Psoas muscle (tissue), 8 donors: ENCODE measurements around the gene RXFP1. TPM values are rescaled to one million over a fixed set of nuclear protein-coding genes. Genes with fewer than 3 reads are reported as not detected.

Experiments used
- ATAC-seq, 4 donors: fragments of 200-7000 bp; cut with Tn5 transposase; one replicate each; pipeline ENCODE4 v1.9.1; 2020; ENCODE audit warnings: moderate library complexity in 3 of 4, mild to moderate bottlenecking in 2 of 4
- DNase-seq, 2 donors: peaks; one replicate each; pipeline ENCODE4 v3.0.0-alpha.2; 2020
- H3K27ac ChIP-seq: fragments of 200-600 bp; one replicate; pipeline ENCODE4 v1.8.0; 2022
- H3K27me3 ChIP-seq, 3 donors: fragments of 200-600 bp in 1 of 3; one replicate each; pipeline versions ENCODE4 v1.6.1 to v1.8.0; 2013 to 2022; ENCODE audit warnings: low read length in 2 of 3, mild to moderate bottlenecking in 2 of 3, moderate library complexity in 1 of 3; ENCODE audit not compliant: insufficient read depth in 3 of 3
- H3K36me3 ChIP-seq, 2 donors: fragments of 200-600 bp in 1 of 2; one replicate each; pipeline versions ENCODE4 v1.6.1 to v1.8.0; 2013 to 2022; ENCODE audit warnings: low read depth in 1 of 2, mild to moderate bottlenecking in 1 of 2, moderate library complexity in 1 of 2; ENCODE audit not compliant: insufficient read depth in 1 of 2
- H3K4me1 ChIP-seq: fragments of 200-600 bp; one replicate; pipeline ENCODE4 v1.8.0; 2022
- H3K4me3 ChIP-seq: fragments of 200-600 bp; one replicate; pipeline ENCODE4 v1.8.0; 2022; ENCODE audit warnings: mild to moderate bottlenecking
- H3K9me3 ChIP-seq: fragments of 200-600 bp; one replicate; pipeline ENCODE4 v1.8.0; 2022
- WGBS, 3 donors: extraction: QIAGEN DNeasy Blood & Tissue Kit; methylation state at CpG; one replicate each; pipeline versions ENCODE4 v1.1.6 to v1.1.7; 2013; 5-methylcytosine and 5-hydroxymethylcytosine counted together
- intact Hi-C, 2 donors: fragments of 100-400 bp; cut with DNase I; formaldehyde crosslinking; loops; one replicate each; pipeline versions ENCODE4 v1.11.0 to v1.14.2; 2022
- polyA plus RNA-seq, 3 donors: library from polyadenylated mRNA; stranded (reverse); fragments of 200-250 nt; gene quantifications; one replicate each; pipeline ENCODE4 v1.2.3, GENCODE V29; 2013
- total RNA-seq, 4 donors: library from RNA; stranded (reverse); fragmentation: NEBNext Ultra II Directional in 2 of 4; extraction: Animal tissue kit (Norgen Biotek cat#: 25700) in 2 of 4; gene quantifications; one replicate each; pipeline versions ENCODE4 v1.2.1 to v1.2.4, GENCODE V29; 2021 to 2023
- TF ChIP-seq, protein P1 (sequence below): fragments of 200-600 bp; IDR thresholded peaks from one replicate; pipeline ENCODE4 v1.8.0; 2022; ENCODE audit warnings: antibody characterized with exemption
- donor health status: healthy with polysubstance abuse.
- donor health status: DM: no; HTN: no; CAD: no; lungs with moderate emphysema.
- donor health status: Bipolar disorder and iron deficiency.
- donor health status: healthy.
- donor health status: DM: yes; HTN: yes; CAD: no.
- donor health status: DM: no; HTN: no; CAD: no.
- donor health status: DM: no; HTN: no; CAD: no.
- donor health status: DM: yes; HTN: yes; CAD: no.

RXFP1 gene
- total and polyA plus RNA-seq, 7 donors: 0.01 TPM; not detected in 6

DNA sequence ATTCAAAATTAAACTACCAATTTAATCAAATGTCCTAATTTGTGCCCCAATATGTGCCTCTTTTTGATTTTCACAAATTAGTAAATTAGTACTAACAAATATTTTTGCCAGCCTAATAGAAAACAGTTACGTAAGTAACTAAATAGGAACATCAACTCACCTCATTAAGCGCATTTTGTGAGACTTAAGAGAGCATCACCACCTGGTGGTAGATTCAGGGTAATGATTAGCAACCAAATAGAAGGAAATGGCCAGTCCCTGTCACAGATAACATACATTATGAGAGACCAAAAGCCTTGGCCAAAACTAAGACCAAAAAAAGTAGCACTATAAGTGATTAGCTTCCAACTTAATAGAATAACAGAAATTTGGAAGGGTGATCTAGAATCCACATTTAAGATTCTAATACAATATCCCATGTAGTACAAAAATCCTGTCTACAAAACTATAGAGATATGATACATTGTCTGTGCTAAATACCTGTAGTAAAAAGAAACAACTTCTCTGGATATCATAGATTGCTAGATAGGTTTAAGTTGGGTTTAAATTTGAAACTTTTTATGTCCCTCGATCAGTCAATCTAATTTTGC lies 103.3 kb downstream of the RXFP1 start:
- Histone ChIP-seq H3K4me3 (peak overlapping the region; percentile 15), H3K9me3 (no peaks in the 10 kb centered on the region), H3K36me3 (no peaks in the 10 kb centered on the region), H3K4me1 (peaks cover 20% of the 10 kb centered on the region), H3K27me3 (no peaks in the 10 kb centered on the region), H3K27ac (peak overlapping the region; percentile 75)
- WGBS, 3 donors: 17 to 35% (median 24%) methylated on average over 3 of the region's 3 CpGs
- peak; percentile 81 to 93 (median 84) for ATAC-seq
- DNase-seq: no peak
- intact Hi-C loops: loop anchor here (2.0 to 10.0 kb wide), 3 partner anchors 130 to 373 kb away; no protein-coding TSS in a partner anchor
- TF ChIP-seq, protein P1, sequence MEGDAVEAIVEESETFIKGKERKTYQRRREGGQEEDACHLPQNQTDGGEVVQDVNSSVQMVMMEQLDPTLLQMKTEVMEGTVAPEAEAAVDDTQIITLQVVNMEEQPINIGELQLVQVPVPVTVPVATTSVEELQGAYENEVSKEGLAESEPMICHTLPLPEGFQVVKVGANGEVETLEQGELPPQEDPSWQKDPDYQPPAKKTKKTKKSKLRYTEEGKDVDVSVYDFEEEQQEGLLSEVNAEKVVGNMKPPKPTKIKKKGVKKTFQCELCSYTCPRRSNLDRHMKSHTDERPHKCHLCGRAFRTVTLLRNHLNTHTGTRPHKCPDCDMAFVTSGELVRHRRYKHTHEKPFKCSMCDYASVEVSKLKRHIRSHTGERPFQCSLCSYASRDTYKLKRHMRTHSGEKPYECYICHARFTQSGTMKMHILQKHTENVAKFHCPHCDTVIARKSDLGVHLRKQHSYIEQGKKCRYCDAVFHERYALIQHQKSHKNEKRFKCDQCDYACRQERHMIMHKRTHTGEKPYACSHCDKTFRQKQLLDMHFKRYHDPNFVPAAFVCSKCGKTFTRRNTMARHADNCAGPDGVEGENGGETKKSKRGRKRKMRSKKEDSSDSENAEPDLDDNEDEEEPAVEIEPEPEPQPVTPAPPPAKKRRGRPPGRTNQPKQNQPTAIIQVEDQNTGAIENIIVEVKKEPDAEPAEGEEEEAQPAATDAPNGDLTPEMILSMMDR: peak; percentile 76

DNA sequence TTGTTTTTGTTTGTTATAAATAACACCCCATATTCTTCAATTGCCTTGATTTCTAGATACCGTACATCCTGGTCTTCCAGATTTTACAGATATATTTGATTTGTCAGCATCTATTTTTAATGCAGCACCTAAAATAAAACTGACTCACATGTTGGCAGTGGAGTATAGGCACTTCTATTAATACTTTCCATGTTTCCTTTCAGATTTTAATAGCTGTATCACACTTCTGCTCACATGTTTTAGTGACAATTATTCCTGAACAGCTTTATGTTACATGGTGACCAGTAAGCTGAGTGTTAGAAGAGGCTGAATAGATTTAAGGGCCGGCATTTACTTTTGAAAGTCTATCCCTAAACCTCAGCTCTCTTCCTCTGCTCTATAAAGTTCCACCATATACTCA lies 103.9 kb downstream of the RXFP1 start:
- no peaks in the 10 kb centered on the region for H3K27me3 ChIP-seq
- DNase-seq (no peak), ATAC-seq (peak; percentile 89 to 99 (median 92))
- no peaks in the 10 kb centered on the region for H3K36me3 ChIP-seq
- H3K4me1 ChIP-seq: peaks cover 20% of the 10 kb centered on the region
- TF ChIP-seq, protein P1: no peak
- H3K4me3 ChIP-seq: peak overlapping the region; percentile 15
- H3K9me3 ChIP-seq: no peaks in the 10 kb centered on the region
- 14 to 33% (median 21%) methylated on average over 2 of the region's 2 CpGs for WGBS, 3 donors
- intact Hi-C loops: loop anchor here in 1 of 2 donors (2.0 to 10.0 kb wide), 2 partner anchors 131 to 371 kb away; no protein-coding TSS in a partner anchor
- peak overlapping the region; percentile 75 for H3K27ac ChIP-seq

DNA sequence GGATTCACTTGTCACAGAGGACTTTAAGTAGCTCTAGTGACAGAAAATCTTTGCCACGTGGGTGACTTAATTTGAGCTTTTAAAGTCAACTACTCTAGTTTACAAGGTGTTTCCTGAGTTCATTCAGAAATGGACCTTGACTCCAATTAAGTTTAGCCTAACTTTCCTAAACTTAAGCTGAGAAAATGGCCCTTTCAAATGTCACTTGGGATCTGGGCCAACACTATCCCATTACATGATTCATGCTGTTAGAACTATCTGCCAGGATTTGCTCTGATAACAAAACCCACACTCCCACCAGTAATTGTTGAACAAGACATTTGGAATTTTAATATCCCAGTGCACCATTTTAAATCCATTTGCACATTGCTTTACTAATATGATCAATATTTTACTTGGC lies 109.2 kb downstream of the RXFP1 start:
- intact Hi-C loops: no loop called here
- Histone ChIP-seq H3K27me3 (no peaks in the 10 kb centered on the region), H3K9me3 (no peaks in the 10 kb centered on the region), H3K27ac (no peak overlapping the region), H3K4me1 (peaks cover 4% of the 10 kb centered on the region), H3K36me3 (no peaks in the 10 kb centered on the region), H3K4me3 (no peak overlapping the region)
- ATAC-seq (no peak), DNase-seq (no peak)
- TF ChIP-seq, protein P1: no peak
- WGBS, 3 donors: 8 to 23% (median 23%) methylated on average over 1 of the region's 1 CpG

DNA sequence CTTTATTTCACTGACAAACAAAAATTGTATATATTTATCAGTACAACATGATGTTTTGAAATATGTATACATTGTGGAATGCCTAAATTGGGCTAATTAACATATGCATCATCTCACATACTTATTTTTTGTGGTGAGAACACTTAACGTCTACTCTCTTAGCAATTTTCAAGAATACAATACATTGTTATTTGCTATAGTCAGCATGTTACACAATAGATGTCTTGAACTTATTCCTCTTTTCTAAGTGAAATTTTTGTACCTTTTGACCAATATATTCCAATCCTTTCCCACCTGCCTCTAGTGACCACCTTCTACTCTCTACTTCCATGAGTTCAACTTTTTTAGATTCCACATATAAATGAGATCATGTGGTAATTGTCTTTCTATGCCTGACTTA lies 114.9 kb downstream of the RXFP1 start:
- no peaks in the 10 kb centered on the region for H3K9me3 ChIP-seq
- no peaks in the 10 kb centered on the region for H3K27me3 ChIP-seq
- TF ChIP-seq, protein P1: no peak
- no peak for DNase-seq
- H3K4me1 ChIP-seq: no peaks in the 10 kb centered on the region
- no peak overlapping the region for H3K27ac ChIP-seq
- intact Hi-C loops: no loop called here
- ATAC-seq: no peak
- no peak overlapping the region for H3K4me3 ChIP-seq
- WGBS, 3 donors: 84 to 100% (median 86%) methylated on average over 1 of the region's 1 CpG
- no peaks in the 10 kb centered on the region for H3K36me3 ChIP-seq

DNA sequence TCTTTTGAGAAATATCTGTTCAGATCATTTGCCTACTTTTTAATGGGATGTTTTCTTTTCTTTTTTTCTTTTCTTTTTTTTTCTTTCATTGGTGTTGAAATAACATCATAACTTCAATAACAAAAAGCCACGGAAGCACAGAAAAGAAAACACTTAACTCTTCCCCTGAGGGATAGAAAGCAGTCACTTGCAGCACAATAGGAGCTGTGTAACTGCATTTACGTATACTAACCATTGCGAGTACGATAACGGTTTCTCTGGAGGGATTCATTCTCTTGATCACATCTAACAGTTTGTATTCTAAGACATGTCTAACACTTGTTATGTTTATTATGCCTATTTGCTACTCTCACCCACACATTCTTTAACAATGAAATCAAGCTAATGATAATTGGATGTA lies 122.7 kb downstream of the RXFP1 start:
- ATAC-seq: no peak
- Histone ChIP-seq H3K27ac (no peak overlapping the region), H3K27me3 (no peaks in the 10 kb centered on the region), H3K4me3 (no peak overlapping the region), H3K9me3 (no peaks in the 10 kb centered on the region), H3K36me3 (no peaks in the 10 kb centered on the region), H3K4me1 (no peaks in the 10 kb centered on the region)
- 34 to 48% (median 38%) methylated on average over 5 of the region's 5 CpGs for WGBS, 3 donors
- intact Hi-C loops: no loop called here
- TF ChIP-seq, protein P1: no peak
- DNase-seq: no peak
